H1 (cell line): ENCODE measurements around the gene DYNC1I1. TPM values are rescaled to one million over a fixed set of nuclear protein-coding genes. Genes with fewer than 3 reads are reported as not detected.

Experiments
- CHD2 ChIP-seq: IDR thresholded peaks from 2 replicates; pipeline ENCODE4 v1.6.1; 2012; ENCODE audit warnings: low read length, improper control_type of control experiment
- SP1 ChIP-seq: IDR thresholded peaks from 2 replicates; pipeline ENCODE4 v1.6.1; 2011; ENCODE audit warnings: low read depth, low read length
- SUZ12 ChIP-seq: fragments of 200-600 bp; sonication (generic); IDR thresholded peaks from 2 replicates; pipeline ENCODE4 v1.6.1; 2012; ENCODE audit warnings: mild to moderate bottlenecking, inconsistent platforms, low read length, moderate library complexity, mixed read lengths
- polyA plus RNA-seq, 7 experiments: library from polyadenylated mRNA; depleted of rRNA in 3 of 7; stranded (reverse) in 5 of 7; unstranded in 2 of 7; fragments of >200 nt in 5 of 7; fragments of 200-250 nt in 2 of 7; gene quantifications; 1 replicate in 5 of 7; 2 replicates in 1 of 7; 4 replicates in 1 of 7; pipeline versions ENCODE4 v1.2.1 to v1.2.3, GENCODE V29; 2011 to 2013; ENCODE audit warnings: missing spikeins in 2 of 7, mixed read lengths in 2 of 7
- total RNA-seq: library from RNA; stranded (reverse); fragmentation: NEBNext Ultra II Directional; extraction: Animal tissue kit (Norgen Biotek cat#: 25700); gene quantifications from 2 replicates; pipeline ENCODE4 v1.2.1, GENCODE V29; 2021
- TF ChIP-seq, protein P1 (sequence below): IDR thresholded peaks from 2 replicates; pipeline ENCODE4 v1.6.1; 2011; ENCODE audit warnings: low read depth, mild to moderate bottlenecking, low read length; ENCODE audit not compliant: insufficient read depth

The DYNC1I1 gene
- total and polyA plus RNA-seq, 2 of the 8 experiments (the other 6 are each of a cell fraction or from before 2014, with no cell fraction given) = 0.45 to 0.58 TPM

DNA sequence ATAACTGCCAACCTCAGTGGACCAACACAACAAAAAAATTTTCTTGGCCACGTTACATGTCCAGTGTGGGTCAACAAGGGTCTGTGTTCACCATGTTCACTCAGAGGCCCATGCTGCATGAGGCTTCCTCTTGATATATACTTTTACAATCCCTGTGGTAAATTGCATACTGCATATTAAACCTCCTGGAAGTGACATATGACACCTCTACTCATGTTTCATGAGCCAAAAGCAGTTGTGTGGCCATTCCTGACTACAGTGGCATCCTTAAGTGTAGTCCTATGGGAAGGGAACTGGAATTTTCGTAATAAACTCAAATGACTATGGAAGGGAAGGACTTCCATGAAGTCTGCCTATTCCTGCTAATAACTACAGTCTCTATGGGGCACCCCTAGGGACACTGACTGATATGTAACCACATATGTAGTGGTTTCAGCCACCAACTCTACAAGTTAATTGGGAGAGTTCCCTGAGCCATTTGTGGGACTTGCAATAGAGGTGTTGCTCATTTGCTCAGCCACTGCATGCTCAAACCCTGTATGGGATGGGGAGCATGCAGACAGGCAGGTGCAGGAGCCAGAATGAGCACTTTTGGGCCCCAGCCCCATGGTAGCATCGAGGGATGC, 9.7 kb downstream of the DYNC1I1 start (continued):
- no peak for TF ChIP-seq CHD2
- TF ChIP-seq SUZ12 = no peak
- TF ChIP-seq, protein P1, sequence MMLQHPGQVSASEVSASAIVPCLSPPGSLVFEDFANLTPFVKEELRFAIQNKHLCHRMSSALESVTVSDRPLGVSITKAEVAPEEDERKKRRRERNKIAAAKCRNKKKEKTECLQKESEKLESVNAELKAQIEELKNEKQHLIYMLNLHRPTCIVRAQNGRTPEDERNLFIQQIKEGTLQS = no peak
- no peak for TF ChIP-seq SP1
